ENCODE data around the gene C3orf18. TPM values are rescaled to one million over a fixed set of nuclear protein-coding genes. Genes with fewer than 3 reads are reported as not detected.

The C3orf18 gene
- total and polyA plus RNA-seq, 2 experiments from 2014 or later = 2.9 to 5.6 TPM

- Histone ChIP-seq H3K36me3 (replicated peaks; ENCODE audit: insufficient read depth, low read depth) (no peaks in the 10 kb centered on the region), H3K4me2 (no peak overlapping the region), H4K20me1 (ENCODE audit: insufficient read depth, poor library complexity, severe bottlenecking) (no peaks in the 10 kb centered on the region), H3K9me3 (ENCODE audit: low read depth) (no peaks in the 10 kb centered on the region), H3K4me1 (ENCODE audit: insufficient read depth) (peaks cover 4% of the 10 kb centered on the region), H3K27ac (no peak overlapping the region), H3K9me2 (replicated peaks; ENCODE audit: insufficient read depth) (no peaks in the 10 kb centered on the region), H3K4me3 (no peak overlapping the region), H3K27me3 (no peaks in the 10 kb centered on the region), H2AFZ (no peak overlapping the region), H3K79me2 (no peaks in the 10 kb centered on the region)
- DNase-seq (ENCODE audit: low spot score) = no peak
- no peak for TF ChIP-seq EZH2 (IDR thresholded peaks at IDR 0.05; ENCODE audit: borderline replicate concordance)
- 92% methylated on average over 6 of the region's 6 CpGs for WGBS (ENCODE audit: low lambda C conversion rate, missing lambda C conversion rate)
Measured at GRCh38 chr3:50585919-50586762, 18.6 kb upstream of the C3orf18 start.

- Histone ChIP-seq H3K27me3 (no peaks in the 10 kb centered on the region), H3K9me3 (ENCODE audit: low read depth) (no peaks in the 10 kb centered on the region), H3K4me1 (ENCODE audit: insufficient read depth) (peaks cover 4% of the 10 kb centered on the region), H3K36me3 (replicated peaks; ENCODE audit: insufficient read depth, low read depth) (no peaks in the 10 kb centered on the region), H3K27ac (peak overlapping the region; percentile 30), H2AFZ (no peak overlapping the region), H4K20me1 (ENCODE audit: insufficient read depth, poor library complexity, severe bottlenecking) (no peaks in the 10 kb centered on the region), H3K9me2 (replicated peaks; ENCODE audit: insufficient read depth) (no peaks in the 10 kb centered on the region), H3K79me2 (no peaks in the 10 kb centered on the region), H3K4me2 (no peak overlapping the region), H3K4me3 (no peak overlapping the region)
- WGBS (ENCODE audit: low lambda C conversion rate, missing lambda C conversion rate) = 52% methylated on average over 2 of the region's 2 CpGs
- TF ChIP-seq EZH2 (IDR thresholded peaks at IDR 0.05; ENCODE audit: borderline replicate concordance) = no peak
- TF ChIP-seq CTCF (IDR thresholded peaks at IDR 0.05; ENCODE audit: poor library complexity) = no peak
- TF ChIP-seq EZH2phosphoT487 (IDR thresholded peaks at IDR 0.05; ENCODE audit: low read depth, severe bottlenecking, unreplicated experiment) = no peak
- DNase-seq (ENCODE audit: low spot score) = no peak
Measured at GRCh38 chr3:50584391-50584790, 16.8 kb upstream of the C3orf18 start.

- peak overlapping the region; percentile 30 for H3K27ac ChIP-seq
- H3K36me3 ChIP-seq (replicated peaks; ENCODE audit: insufficient read depth, low read depth) = no peaks in the 10 kb centered on the region
- no peaks in the 10 kb centered on the region for H3K79me2 ChIP-seq
- no peak overlapping the region for H2AFZ ChIP-seq
- H3K4me1 ChIP-seq (ENCODE audit: insufficient read depth) = no peaks in the 10 kb centered on the region
- H3K4me3 ChIP-seq = no peak overlapping the region
- no peaks in the 10 kb centered on the region for H3K9me3 ChIP-seq (ENCODE audit: low read depth)
- no peaks in the 10 kb centered on the region for H3K9me2 ChIP-seq (replicated peaks; ENCODE audit: insufficient read depth)
- 96% methylated on average over 6 of the region's 6 CpGs for WGBS (ENCODE audit: low lambda C conversion rate, missing lambda C conversion rate)
- H3K27me3 ChIP-seq = no peaks in the 10 kb centered on the region
- no peak for DNase-seq (ENCODE audit: low spot score)
- H4K20me1 ChIP-seq (ENCODE audit: insufficient read depth, poor library complexity, severe bottlenecking) = no peaks in the 10 kb centered on the region
- TF ChIP-seq EZH2 (IDR thresholded peaks at IDR 0.05; ENCODE audit: borderline replicate concordance) = no peak
- no peak for TF ChIP-seq EZH2phosphoT487 (IDR thresholded peaks at IDR 0.05; ENCODE audit: low read depth, severe bottlenecking, unreplicated experiment)
- no peak for TF ChIP-seq CTCF (IDR thresholded peaks at IDR 0.05; ENCODE audit: poor library complexity)
- H3K4me2 ChIP-seq = no peak overlapping the region
Measured at GRCh38 chr3:50583897-50584296, 16.4 kb upstream of the C3orf18 start.

GRCh38 chr3:50582083-50582482 lies 14.5 kb upstream of the C3orf18 start:
- Histone ChIP-seq H3K79me2 (no peaks in the 10 kb centered on the region), H3K4me1 (ENCODE audit: insufficient read depth) (no peaks in the 10 kb centered on the region), H3K4me3 (no peak overlapping the region), H3K9me2 (replicated peaks; ENCODE audit: insufficient read depth) (no peaks in the 10 kb centered on the region), H4K20me1 (ENCODE audit: insufficient read depth, poor library complexity, severe bottlenecking) (no peaks in the 10 kb centered on the region), H3K9me3 (ENCODE audit: low read depth) (no peaks in the 10 kb centered on the region), H2AFZ (no peak overlapping the region), H3K27ac (no peak overlapping the region), H3K27me3 (no peaks in the 10 kb centered on the region), H3K4me2 (no peak overlapping the region), H3K36me3 (replicated peaks; ENCODE audit: insufficient read depth, low read depth) (no peaks in the 10 kb centered on the region)
- WGBS (ENCODE audit: low lambda C conversion rate, missing lambda C conversion rate) = 78% methylated on average over 9 of the region's 9 CpGs
- no peak for DNase-seq (ENCODE audit: low spot score)
- TF ChIP-seq EZH2 (IDR thresholded peaks at IDR 0.05; ENCODE audit: borderline replicate concordance) (no peak), EZH2phosphoT487 (IDR thresholded peaks at IDR 0.05; ENCODE audit: low read depth, severe bottlenecking, unreplicated experiment) (no peak), CTCF (IDR thresholded peaks at IDR 0.05; ENCODE audit: poor library complexity) (no peak)
